ENCODE results near the gene AVPI1. TPM values are rescaled to one million over a fixed set of nuclear protein-coding genes. Genes with fewer than 3 reads are reported as not detected.

The AVPI1 gene
- total and polyA plus RNA-seq, 2 of the 13 experiments (the other 11 are each of a cell fraction or from before 2014, with no cell fraction given): 39.8 to 61.2 TPM

GRCh38 chr10:97686962-97687784, at the start of gene AVPI1 (continued):
- TF ChIP-seq ZNF317 (CRISPR knock-in tag; IDR thresholded peaks at IDR 0.05) (peak; percentile 75), NFE2 (CRISPR knock-in tag; IDR thresholded peaks at IDR 0.05) (no peak), NFAT5 (CRISPR knock-in tag; IDR thresholded peaks at IDR 0.05) (peak; percentile 93), THRA (CRISPR knock-in tag; IDR thresholded peaks at IDR 0.05; ENCODE audit: borderline replicate concordance) (peak; percentile 42), HIVEP1 (CRISPR knock-in tag; IDR thresholded peaks at IDR 0.05) (peak; percentile 85), SNRNP70 (IDR thresholded peaks at IDR 0.05; ENCODE audit: low read depth, low read length) (no peak), STAG1 (CRISPR knock-in tag; IDR thresholded peaks at IDR 0.05) (peak; percentile 9; the same call in 1 of the 2 replicates), MLX (CRISPR knock-in tag; IDR thresholded peaks at IDR 0.05) (peak; percentile 98), PHB2 (IDR thresholded peaks at IDR 0.05; ENCODE audit: partially characterized antibody) (no peak), ZNF333 (CRISPR knock-in tag; IDR thresholded peaks at IDR 0.05; ENCODE audit: borderline replicate concordance) (peak; percentile 4; the same call in 1 of the 2 replicates), ZNF256 (CRISPR knock-in tag; conservative IDR thresholded peaks at IDR 0.05) (no peak; the same call in 1 of the 2 replicates), HINFP (CRISPR knock-in tag; IDR thresholded peaks at IDR 0.05; ENCODE audit: low read depth) (0 out of 2 replicates have a peak, but pooled peaks have one; percentile 20), JARID2 (CRISPR knock-in tag; IDR thresholded peaks at IDR 0.05; ENCODE audit: insufficient replicate concordance) (no peak), NCOA2 (CRISPR knock-in tag; IDR thresholded peaks at IDR 0.05) (peak; percentile 70), PBX2 (CRISPR knock-in tag; IDR thresholded peaks at IDR 0.05) (peak; percentile 51), ZNF543 (CRISPR knock-in tag; IDR thresholded peaks at IDR 0.05) (no peak), ZNF597 (CRISPR knock-in tag; IDR thresholded peaks at IDR 0.05) (no peak), ZNF354B (CRISPR knock-in tag; IDR thresholded peaks at IDR 0.05) (0 out of 2 replicates have a peak, but pooled peaks have one; percentile 96)

Measured in HepG2 (cell line).